HG02970 (cell line): ENCODE data around the gene KRTAP1-4.
"Not testable (repeated sequence)": the region's sequence is repeated elsewhere in the genome, so short reads cannot be mapped to it uniquely, and the experiment has no call there.

ENCODE experiments used
- ATAC-seq: cut with Tn5 transposase; IDR thresholded peaks from one replicate; pipeline ENCODE4 v1.9.1; 2021; ENCODE audit warnings: mild to moderate bottlenecking, moderate library complexity, moderate number of reproducible peaks; ENCODE audit not compliant: unreplicated experiment, low FRiP score

KRTAP1-4 gene

DNA sequence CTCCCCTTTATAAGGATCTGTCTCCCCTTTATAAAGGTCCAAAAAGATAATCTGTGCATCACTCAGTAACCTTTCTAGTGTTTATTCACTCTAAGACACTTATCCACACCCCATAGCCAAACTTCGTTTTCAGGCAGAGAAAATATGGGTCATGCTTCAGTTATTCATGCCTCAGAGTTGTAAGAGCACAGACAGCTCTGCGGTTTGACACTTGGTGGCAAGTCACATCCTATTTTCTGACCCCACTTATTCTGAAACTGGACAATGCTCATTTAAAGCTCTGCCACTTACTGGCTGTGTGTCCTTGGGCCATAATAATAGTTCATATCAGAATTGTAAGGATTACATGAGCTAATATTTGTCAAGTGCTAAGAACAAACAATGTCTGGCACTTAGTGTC lies 19.1 kb upstream of the KRTAP1-4 start:
- ATAC-seq = no peak

- ATAC-seq = no peak
Measured at GRCh38 chr17:41048441-41048840, 18.4 kb upstream of the KRTAP1-4 start.

GRCh38 chr17:41046735-41047465 lies 16.9 kb upstream of the KRTAP1-4 start, which contains the start of gene KRTAP2-1:
Gene KRTAP2-1, minus strand, starts transcription at chr17:41047316. Its CDS starts 49 bp downstream, at chr17:41047267.
- not testable (repeated sequence) for ATAC-seq

DNA sequence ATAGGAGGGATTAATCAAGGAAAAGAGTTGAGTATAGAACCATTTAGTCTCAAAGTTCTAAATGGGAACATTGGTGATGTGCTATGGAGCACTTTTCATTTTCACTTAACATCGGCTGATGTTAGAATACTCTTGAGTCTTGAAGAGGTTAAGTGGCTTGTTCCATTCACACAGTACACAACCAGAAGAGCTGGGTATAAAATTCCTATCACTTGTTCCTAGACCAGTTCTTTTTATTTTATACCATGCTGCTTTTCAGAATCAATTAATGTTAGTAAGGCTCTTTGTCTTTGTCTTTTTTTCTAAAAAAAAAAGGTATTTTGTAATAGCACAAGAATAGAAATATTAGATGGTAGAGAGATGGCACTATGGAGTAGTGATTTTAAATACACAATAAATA lies 13.0 kb upstream of the KRTAP1-4 start:
- no peak for ATAC-seq

DNA sequence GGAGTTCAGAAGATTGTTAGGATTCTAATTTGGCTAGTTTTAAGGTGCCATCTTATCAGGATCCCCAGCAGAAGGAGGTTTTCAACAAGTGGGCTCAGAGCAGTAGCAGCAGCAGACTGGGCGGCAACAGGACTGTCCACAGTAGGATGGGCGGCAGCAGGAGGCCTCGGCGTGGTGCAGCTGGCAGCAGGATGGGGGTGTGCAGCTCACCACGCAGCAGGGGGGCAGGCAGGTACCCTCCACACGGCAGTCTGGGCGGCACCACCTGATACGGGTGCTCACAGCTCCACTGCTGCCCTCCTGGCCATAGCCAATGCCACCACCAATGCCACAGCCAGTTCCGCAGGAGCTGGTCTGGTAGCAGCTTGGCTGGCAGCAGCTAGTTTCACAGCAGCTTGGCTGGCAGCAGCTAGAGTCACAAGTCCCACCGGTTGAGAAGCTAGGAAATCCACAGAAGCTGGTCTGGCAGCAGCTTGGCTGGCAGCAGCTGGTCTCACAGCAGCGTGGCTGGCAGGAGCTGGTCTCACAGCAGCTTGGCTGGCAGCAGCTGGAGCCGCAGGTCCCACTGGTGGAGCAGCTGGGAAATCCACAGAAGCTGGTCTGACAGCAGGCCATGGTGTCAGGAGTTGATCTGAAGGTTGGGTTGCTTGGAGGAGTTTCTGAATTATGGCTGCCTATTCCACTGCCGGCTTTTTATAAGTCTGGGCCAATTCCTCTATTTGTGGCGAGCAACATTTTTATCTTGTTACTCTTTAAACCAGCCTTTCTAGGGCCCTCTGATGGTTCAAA lies 11.0 kb upstream of the KRTAP1-4 start, which contains the start of gene KRTAP1-1:
Gene KRTAP1-1, minus strand, starts transcription at position 668 of the 789 bp plus-strand sequence. Its CDS starts 53 bp downstream, at position 615.
- ATAC-seq = not testable (repeated sequence)

- ATAC-seq = no peak
Measured at GRCh38 chr17:41037853-41038350, 7.9 kb upstream of the KRTAP1-4 start.

GRCh38 chr17:41034346-41034935 lies 4.4 kb upstream of the KRTAP1-4 start, which contains the start of gene KRTAP1-3:
Gene KRTAP1-3, minus strand, starts transcription at chr17:41034874. Its CDS starts 53 bp downstream, at chr17:41034821.
- not testable (repeated sequence) for ATAC-seq

DNA sequence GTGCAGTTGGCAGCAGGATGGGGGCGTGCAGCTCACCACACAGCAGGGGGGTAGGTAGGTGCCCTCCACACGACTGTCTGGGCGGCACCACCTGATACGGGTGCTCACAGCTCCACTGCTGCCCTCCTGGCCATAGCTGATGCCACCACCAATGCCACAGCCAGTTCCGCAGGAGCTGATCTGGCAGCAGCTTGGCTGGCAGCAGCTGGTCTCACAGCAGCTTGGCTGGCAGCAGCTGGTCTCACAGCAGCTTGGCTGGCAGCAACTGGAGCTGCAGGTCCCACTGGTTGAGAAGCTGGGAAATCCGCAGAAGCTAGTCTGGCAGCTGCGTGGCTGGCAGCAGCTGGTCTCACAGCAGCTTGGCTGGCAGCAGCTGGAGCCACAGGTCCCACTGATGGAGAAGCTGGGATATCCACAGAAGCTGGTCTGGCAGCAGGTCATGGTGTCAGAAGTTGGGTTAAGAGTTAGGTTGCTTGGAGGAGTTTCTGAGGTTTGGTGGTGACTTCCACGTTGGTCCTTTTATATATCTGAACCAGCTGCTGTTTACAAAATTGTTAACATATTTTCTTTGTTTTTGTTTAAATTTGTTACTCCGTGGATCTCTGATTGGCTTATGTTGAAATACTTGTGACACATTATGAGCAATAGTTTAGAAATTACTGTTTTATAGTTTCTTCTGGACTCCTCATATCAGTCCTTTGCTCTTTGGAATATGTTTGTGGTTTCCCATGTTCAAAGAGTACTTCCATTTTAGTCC lies 3.1 kb downstream of the KRTAP1-4 start, which contains the start of gene KRTAP1-5:
Gene KRTAP1-5, minus strand, starts transcription at position 494 of the 757 bp plus-strand sequence. Its CDS starts 53 bp downstream, at position 441.
- no peak for ATAC-seq

- no peak for ATAC-seq
Measured at GRCh38 chr17:41024697-41025096, 5.3 kb downstream of the KRTAP1-4 start.

DNA sequence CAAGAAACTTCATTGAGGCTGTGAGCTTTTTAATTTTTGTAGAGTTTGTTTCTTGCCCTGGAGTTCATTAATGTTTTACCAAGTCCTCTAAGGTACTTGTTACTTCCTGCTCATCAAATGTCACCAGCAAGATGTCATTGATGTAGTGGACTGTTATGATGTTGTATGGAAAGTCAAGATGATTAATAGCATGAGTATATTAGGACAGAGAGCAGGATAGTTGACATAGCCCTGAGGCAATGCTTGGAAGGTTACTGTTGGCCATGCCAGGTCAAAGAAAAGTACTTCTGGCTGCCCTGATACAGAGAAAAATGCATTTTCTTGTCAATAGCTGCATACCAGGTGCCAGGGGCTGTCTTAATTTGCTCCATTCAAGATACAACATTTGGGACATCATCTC lies 9.7 kb downstream of the KRTAP1-4 start:
- ATAC-seq = no peak

DNA sequence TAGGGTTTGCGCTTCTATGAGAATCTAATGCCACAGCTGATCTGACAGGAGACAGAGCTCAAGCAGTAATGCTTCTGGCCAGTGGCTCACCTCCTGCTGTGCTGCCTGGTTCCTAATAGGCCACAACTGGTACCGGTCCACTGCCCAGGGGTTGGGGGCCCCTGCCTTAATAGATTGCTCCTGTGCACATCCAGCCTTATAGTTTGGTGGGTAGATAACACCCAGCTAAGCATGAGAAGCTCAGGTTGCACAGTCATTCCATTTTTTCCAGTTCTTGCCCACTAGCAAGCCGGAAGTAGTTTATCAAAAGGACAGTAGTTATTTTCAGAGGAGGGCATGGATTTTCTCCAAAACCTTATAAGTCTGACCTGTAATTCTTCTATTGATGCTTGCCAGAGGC lies 10.6 kb downstream of the KRTAP1-4 start:
- no peak for ATAC-seq

GRCh38 chr17:41018541-41018940 lies 11.5 kb downstream of the KRTAP1-4 start:
- no peak for ATAC-seq

GRCh38 chr17:41016578-41017215 lies 13.3 kb downstream of the KRTAP1-4 start:
- no peak for ATAC-seq

DNA sequence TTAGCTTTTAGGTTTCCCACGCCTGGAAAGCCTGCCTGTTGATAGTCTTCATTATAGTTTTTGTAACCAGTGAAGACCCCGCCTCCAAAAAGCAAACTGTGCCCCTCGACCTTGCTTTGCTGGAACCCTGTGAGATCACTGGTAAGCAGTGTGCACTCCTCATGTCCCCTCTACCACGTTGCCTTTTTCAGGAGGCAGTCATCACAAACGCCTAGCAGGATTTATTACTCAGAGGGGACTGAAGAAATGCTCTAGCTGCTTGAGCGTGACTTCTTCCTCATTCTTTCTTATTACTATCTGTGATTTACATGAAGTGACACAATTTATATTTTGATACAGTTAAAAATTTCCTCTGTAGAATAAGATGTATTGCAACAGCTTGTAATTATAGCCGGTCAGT lies 14.5 kb downstream of the KRTAP1-4 start:
- ATAC-seq = no peak

DNA sequence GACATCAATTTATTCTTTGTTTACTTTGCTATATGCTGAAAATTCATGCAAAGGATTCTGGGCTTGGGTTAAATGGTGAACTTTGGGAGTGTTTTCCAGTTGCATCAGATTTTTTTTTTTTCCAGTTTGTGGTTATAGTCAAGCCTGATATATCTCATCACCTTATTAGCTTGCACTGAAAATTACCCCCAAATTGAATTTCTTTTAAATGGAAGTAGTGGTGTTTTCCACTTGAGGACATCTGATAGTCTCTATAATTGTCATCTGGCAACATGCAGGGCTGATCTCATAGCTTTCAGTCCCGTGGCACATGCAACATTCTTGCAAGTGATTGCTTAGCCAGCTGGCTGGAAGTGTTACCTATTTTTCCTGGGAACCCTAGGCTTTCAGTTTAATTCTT lies 16.4 kb downstream of the KRTAP1-4 start:
- no peak for ATAC-seq

DNA sequence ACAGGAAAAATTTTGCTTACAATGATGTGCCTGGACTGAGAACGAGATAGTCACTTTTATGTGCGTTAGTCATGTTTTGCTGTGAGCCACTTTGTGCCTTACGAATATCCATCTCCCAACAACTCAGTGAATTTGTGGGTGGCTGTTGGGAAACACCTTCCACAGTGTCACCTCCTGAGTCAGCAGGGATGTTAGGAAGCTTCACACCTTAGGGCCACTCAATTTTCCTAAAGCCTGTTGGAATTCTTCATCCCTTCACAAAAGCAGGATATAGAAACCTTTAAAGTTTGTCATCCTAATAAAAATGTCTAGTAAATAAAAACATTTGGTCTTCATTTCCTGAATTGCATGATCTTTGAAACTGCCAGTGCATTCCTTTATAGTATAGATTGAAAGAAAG lies 16.8 kb downstream of the KRTAP1-4 start:
- no peak for ATAC-seq

GRCh38 chr17:41012326-41013120 lies 17.5 kb downstream of the KRTAP1-4 start:
- ATAC-seq = no peak

DNA sequence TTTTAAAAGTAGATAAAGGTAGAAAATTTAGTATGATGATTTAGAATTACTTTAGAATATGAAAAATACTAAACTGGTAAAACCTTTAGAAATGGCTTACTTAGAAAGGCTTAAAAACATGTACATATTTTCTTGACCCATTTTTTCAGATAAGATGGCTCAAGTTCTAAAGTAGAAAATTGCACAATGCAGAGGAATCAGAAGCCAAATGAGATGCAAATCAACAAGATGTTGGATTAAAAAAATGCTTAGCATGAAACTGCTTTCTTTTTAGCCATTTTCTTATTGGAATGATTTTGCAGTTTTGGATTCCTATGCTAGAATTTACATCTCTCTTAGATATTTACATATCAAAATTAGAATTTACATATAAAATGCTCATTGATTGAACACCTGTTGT lies 19.6 kb downstream of the KRTAP1-4 start:
- ATAC-seq = no peak

GRCh38 chr17:41009936-41010335 lies 20.1 kb downstream of the KRTAP1-4 start:
- ATAC-seq = no peak
